ENCODE data around the gene SLC16A12. TPM values are rescaled to one million over a fixed set of nuclear protein-coding genes. Genes with fewer than 3 reads are reported as not detected.

Gene SLC16A12
- total RNA-seq, 2 donors from 2014 or later, result 0.20 to 0.24 TPM

- H3K9me3 ChIP-seq, result no peaks in the 10 kb centered on the region
- no peaks in the 10 kb centered on the region for H3K27me3 ChIP-seq
- TF ChIP-seq, protein P1, sequence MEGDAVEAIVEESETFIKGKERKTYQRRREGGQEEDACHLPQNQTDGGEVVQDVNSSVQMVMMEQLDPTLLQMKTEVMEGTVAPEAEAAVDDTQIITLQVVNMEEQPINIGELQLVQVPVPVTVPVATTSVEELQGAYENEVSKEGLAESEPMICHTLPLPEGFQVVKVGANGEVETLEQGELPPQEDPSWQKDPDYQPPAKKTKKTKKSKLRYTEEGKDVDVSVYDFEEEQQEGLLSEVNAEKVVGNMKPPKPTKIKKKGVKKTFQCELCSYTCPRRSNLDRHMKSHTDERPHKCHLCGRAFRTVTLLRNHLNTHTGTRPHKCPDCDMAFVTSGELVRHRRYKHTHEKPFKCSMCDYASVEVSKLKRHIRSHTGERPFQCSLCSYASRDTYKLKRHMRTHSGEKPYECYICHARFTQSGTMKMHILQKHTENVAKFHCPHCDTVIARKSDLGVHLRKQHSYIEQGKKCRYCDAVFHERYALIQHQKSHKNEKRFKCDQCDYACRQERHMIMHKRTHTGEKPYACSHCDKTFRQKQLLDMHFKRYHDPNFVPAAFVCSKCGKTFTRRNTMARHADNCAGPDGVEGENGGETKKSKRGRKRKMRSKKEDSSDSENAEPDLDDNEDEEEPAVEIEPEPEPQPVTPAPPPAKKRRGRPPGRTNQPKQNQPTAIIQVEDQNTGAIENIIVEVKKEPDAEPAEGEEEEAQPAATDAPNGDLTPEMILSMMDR (IDR thresholded peaks at IDR 0.05), result no peak
- no peaks in the 10 kb centered on the region for H3K4me1 ChIP-seq
- no peak for DNase-seq
- H3K36me3 ChIP-seq, result no peaks in the 10 kb centered on the region
- H3K27ac ChIP-seq, result no peak overlapping the region
- no peak overlapping the region for H3K4me3 ChIP-seq
- no peak overlapping the region for H3K9ac ChIP-seq (ENCODE audit: low read depth in 2 of 2, low read length in 2 of 2)
- intact Hi-C loops (cut with DNase I), result no loop called here
Observed at GRCh38 chr10:89442289-89442688, 93.1 kb downstream of the SLC16A12 start.

DNA sequence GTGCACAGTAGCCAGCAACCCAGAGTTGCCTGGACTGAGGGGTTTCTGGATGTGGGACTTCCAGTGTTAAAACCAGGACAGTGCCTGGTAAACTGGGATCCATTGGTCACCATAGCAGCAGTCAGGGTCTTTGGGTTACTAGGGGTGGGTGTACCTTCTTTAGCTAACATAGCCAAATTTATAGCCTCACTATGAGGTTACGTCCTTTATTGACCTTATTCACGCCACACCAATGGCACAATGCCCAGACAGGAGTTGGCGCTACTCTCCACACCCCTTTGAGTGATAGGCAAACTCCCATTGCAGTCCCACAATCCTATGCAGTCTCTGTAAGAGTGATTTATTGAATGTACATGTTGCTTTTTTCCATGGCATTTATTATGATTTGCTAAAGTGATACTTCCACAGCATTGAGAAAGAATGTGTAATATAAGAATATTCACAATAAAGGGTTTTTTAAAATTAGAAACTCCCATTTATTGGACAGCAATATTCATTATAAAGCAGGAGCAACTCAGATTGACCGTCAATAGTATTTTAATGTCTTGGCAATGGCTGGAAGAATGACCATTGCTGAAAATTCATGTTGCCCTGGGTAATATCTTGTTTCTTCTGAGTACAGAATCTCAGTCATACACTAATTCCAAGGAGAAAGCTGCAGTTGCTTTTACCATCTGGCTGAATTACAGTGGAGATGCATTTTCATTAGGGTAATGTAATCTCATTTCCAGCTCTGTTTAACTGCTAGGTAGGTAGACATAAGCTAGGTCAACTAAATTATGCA, 95.0 kb downstream of the SLC16A12 start:
- H3K27ac ChIP-seq, result no peak overlapping the region
- H3K4me1 ChIP-seq, result no peaks in the 10 kb centered on the region
- intact Hi-C loops (cut with DNase I), result no loop called here
- no peaks in the 10 kb centered on the region for H3K36me3 ChIP-seq
- peak; percentile 82 for DNase-seq
- H3K27me3 ChIP-seq, result no peaks in the 10 kb centered on the region
- no peak overlapping the region for H3K9ac ChIP-seq (ENCODE audit: low read depth in 2 of 2, low read length in 2 of 2)
- no peak overlapping the region for H3K4me3 ChIP-seq
- no peaks in the 10 kb centered on the region for H3K9me3 ChIP-seq
- TF ChIP-seq, protein P1 (IDR thresholded peaks at IDR 0.05), result no peak

GRCh38 chr10:89438525-89438924, 96.9 kb downstream of the SLC16A12 start:
- Histone ChIP-seq H3K36me3 (no peaks in the 10 kb centered on the region), H3K9ac (ENCODE audit: low read depth in 2 of 2, low read length in 2 of 2) (no peak overlapping the region), H3K27me3 (no peaks in the 10 kb centered on the region), H3K4me3 (no peak overlapping the region), H3K27ac (no peak overlapping the region), H3K9me3 (no peaks in the 10 kb centered on the region), H3K4me1 (no peaks in the 10 kb centered on the region)
- intact Hi-C loops (cut with DNase I), result no loop called here
- TF ChIP-seq, protein P1 (IDR thresholded peaks at IDR 0.05), result no peak
- DNase-seq, result no peak

GRCh38 chr10:89431977-89432376, 103.4 kb downstream of the SLC16A12 start:
- TF ChIP-seq, protein P1 (IDR thresholded peaks at IDR 0.05), result no peak
- DNase-seq, result no peak
- H3K9me3 ChIP-seq, result no peaks in the 10 kb centered on the region
- no peak overlapping the region for H3K9ac ChIP-seq (ENCODE audit: low read depth in 2 of 2, low read length in 2 of 2)
- no peak overlapping the region for H3K27ac ChIP-seq
- H3K27me3 ChIP-seq, result no peaks in the 10 kb centered on the region
- no peak overlapping the region for H3K4me3 ChIP-seq
- no peaks in the 10 kb centered on the region for H3K4me1 ChIP-seq
- intact Hi-C loops (cut with DNase I), result no loop called here
- no peaks in the 10 kb centered on the region for H3K36me3 ChIP-seq

- H3K4me1 ChIP-seq, result no peaks in the 10 kb centered on the region
- no peak for DNase-seq
- H3K36me3 ChIP-seq, result no peaks in the 10 kb centered on the region
- H3K9me3 ChIP-seq, result no peaks in the 10 kb centered on the region
- no peak overlapping the region for H3K4me3 ChIP-seq
- no peaks in the 10 kb centered on the region for H3K27me3 ChIP-seq
- TF ChIP-seq, protein P1 (IDR thresholded peaks at IDR 0.05), result no peak
- H3K27ac ChIP-seq, result no peak overlapping the region
- intact Hi-C loops (cut with DNase I), result loop anchor here (2.0 kb wide), 1 partner anchor 134 kb away; no protein-coding TSS in a partner anchor
- H3K9ac ChIP-seq (ENCODE audit: low read depth in 2 of 2, low read length in 2 of 2), result no peak overlapping the region
Observed at GRCh38 chr10:89428877-89429276, 106.5 kb downstream of the SLC16A12 start.
